HepG2 (cell line): Measurements from ENCODE around the gene ACAP3. TPM values are rescaled to one million over a fixed set of nuclear protein-coding genes. Genes with fewer than 3 reads are reported as not detected.

Experiments used
- ARID3A ChIP-seq: IDR thresholded peaks from 2 replicates; pipeline ENCODE4 v1.6.1; 2012; ENCODE audit warnings: low read depth, low read length, improper control_type of control experiment
- ATF4 ChIP-seq, 2 experiments: fragments of 450-650 bp in 1 of 2; sonication (generic) in 1 of 2; formaldehyde crosslinking; IDR thresholded peaks; 2 replicates each; pipeline versions ENCODE4 v1.5.0 to v1.8.0; 2020 to 2022; ENCODE audit warnings: mild to moderate bottlenecking in 1 of 2, missing genetic modification reagents in 1 of 2
- ELF1 ChIP-seq: sonication (generic); formaldehyde crosslinking; IDR thresholded peaks from 2 replicates; pipeline ENCODE4 v1.4.0; 2020; ENCODE audit warnings: missing genetic modification reagents
- ELF4 ChIP-seq: sonication (generic); formaldehyde crosslinking; IDR thresholded peaks from 2 replicates; pipeline ENCODE4 v1.5.0; 2020; ENCODE audit warnings: missing genetic modification reagents, mild to moderate bottlenecking, moderate library complexity, borderline replicate concordance
- KDM3A ChIP-seq: IDR thresholded peaks from 2 replicates; pipeline ENCODE4 v1.6.1; 2018; ENCODE audit warnings: low read depth, missing compliant biosample characterization
- KLF12 ChIP-seq: sonication (generic); formaldehyde crosslinking; IDR thresholded peaks from 2 replicates; pipeline ENCODE4 v1.4.0; 2020; ENCODE audit warnings: missing genetic modification reagents, borderline replicate concordance
- MAZ ChIP-seq, 2 experiments: sonication (generic) in 1 of 2; formaldehyde crosslinking in 1 of 2; IDR thresholded peaks; 2 replicates each; pipeline versions ENCODE4 v1.5.0 to v1.6.1; 2012 to 2020; ENCODE audit warnings: low read depth in 2 of 2, mild to moderate bottlenecking in 2 of 2, borderline replicate concordance in 1 of 2, improper control_type of control experiment in 1 of 2, low read length in 1 of 2, missing genetic modification reagents in 1 of 2, moderate library complexity in 1 of 2
- MED1 ChIP-seq: sonication (generic); formaldehyde crosslinking; IDR thresholded peaks from 2 replicates; pipeline ENCODE4 v1.4.0; 2020; ENCODE audit warnings: missing genetic modification reagents
- ZBTB7B ChIP-seq: sonication (generic); formaldehyde crosslinking; IDR thresholded peaks from 2 replicates; pipeline ENCODE4 v1.4.0; 2020; ENCODE audit warnings: missing genetic modification reagents
- ZNF570 ChIP-seq: sonication (generic); formaldehyde crosslinking; IDR thresholded peaks from 2 replicates; pipeline ENCODE4 v1.4.0; 2020; ENCODE audit warnings: mild to moderate bottlenecking, missing genetic modification reagents, borderline replicate concordance
- ZNF589 ChIP-seq: sonication (generic); formaldehyde crosslinking; conservative IDR thresholded peaks from 2 replicates; pipeline ENCODE4 v1.8.0; 2022; ENCODE audit warnings: mild to moderate bottlenecking, moderate library complexity, missing genetic modification reagents
- polyA plus RNA-seq, 8 experiments: library from polyadenylated mRNA; depleted of rRNA in 3 of 8; stranded (reverse) in 7 of 8; unstranded in 1 of 8; fragments of >200 nt; fragmentation: Illumina TruSeq in 4 of 8; extraction: Trizol in 4 of 8; gene quantifications; 2 replicates each; pipeline versions ENCODE4 v1.2.1 to v1.2.3, GENCODE V29; 2011 to 2016; ENCODE audit warnings: low read depth in 4 of 8, missing spikeins in 1 of 8, mixed read lengths in 1 of 8; ENCODE audit not compliant: insufficient read depth in 1 of 8
- total RNA-seq, 5 experiments: library from RNA; depleted of rRNA; stranded (reverse); fragments of >200 nt; fragmentation: Illumina TruSeq; extraction: Trizol; gene quantifications; 2 replicates each; pipeline ENCODE4 v1.2.3, GENCODE V29; 2016; ENCODE audit warnings: low read depth in 1 of 5
- TF ChIP-seq, protein P1 (sequence below): sonication (generic); formaldehyde crosslinking; IDR thresholded peaks from 2 replicates; pipeline ENCODE4 v1.5.0; 2020; ENCODE audit warnings: missing genetic modification reagents, mild to moderate bottlenecking, borderline replicate concordance
- TF ChIP-seq, protein P2 (sequence below): sonication (generic); formaldehyde crosslinking; IDR thresholded peaks from 2 replicates; pipeline ENCODE4 v1.4.0; 2020; ENCODE audit warnings: missing genetic modification reagents
- TF ChIP-seq, protein P3 (sequence below): sonication (generic); formaldehyde crosslinking; IDR thresholded peaks from 2 replicates; pipeline ENCODE4 v1.5.0; 2020; ENCODE audit warnings: mild to moderate bottlenecking, missing genetic modification reagents
- TF ChIP-seq, protein P4 (sequence below): sonication (generic); formaldehyde crosslinking; IDR thresholded peaks from 2 replicates; pipeline ENCODE4 v1.8.0; 2022; ENCODE audit warnings: low read depth, missing genetic modification reagents

The ACAP3 gene
- total and polyA plus RNA-seq, 2 of the 13 experiments (the other 11 are each of a cell fraction or from before 2014, with no cell fraction given): 29.4 to 50.8 TPM

- TF ChIP-seq, protein P1, sequence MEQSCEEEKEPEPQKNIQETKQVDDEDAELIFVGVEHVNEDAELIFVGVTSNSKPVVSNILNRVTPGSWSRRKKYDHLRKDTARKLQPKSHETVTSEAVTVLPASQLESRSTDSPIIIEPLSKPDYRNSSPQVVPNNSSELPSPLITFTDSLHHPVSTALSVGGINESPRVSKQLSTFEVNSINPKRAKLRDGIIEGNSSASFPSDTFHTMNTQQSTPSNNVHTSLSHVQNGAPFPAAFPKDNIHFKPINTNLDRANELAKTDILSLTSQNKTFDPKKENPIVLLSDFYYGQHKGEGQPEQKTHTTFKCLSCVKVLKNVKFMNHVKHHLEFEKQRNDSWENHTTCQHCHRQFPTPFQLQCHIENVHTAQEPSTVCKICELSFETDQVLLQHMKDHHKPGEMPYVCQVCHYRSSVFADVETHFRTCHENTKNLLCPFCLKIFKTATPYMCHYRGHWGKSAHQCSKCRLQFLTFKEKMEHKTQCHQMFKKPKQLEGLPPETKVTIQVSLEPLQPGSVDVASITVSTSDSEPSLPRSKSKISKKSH: peak; percentile 20; the same call in 1 of the 2 replicates
- TF ChIP-seq MAZ (IDR thresholded peaks at IDR 0.05; ENCODE audit: borderline replicate concordance, low read depth, low read length) (peak; percentile 70; the same call in 1 of the 2 replicates), MAZ (CRISPR knock-in tag; IDR thresholded peaks at IDR 0.05; ENCODE audit: low read depth) (peak; percentile 88), MED1 (peak; percentile 61), KLF12 (CRISPR knock-in tag) (peak; percentile 34; the same call in 1 of the 2 replicates), ATF4 (CRISPR knock-in tag; IDR thresholded peaks at IDR 0.05) (peak in 1 of 2 experiments; percentile 60; a peak in 1 of 4 replicates), KDM3A (CRISPR knock-in tag) (no peak), ZNF589 (CRISPR knock-in tag) (peak; percentile 79), ZNF570 (CRISPR knock-in tag) (no peak), ELF4 (CRISPR knock-in tag) (0 out of 2 replicates have a peak, but pooled peaks have one; percentile 24), ARID3A (no peak), ZBTB7B (peak; percentile 45; the same call in 1 of the 2 replicates), ELF1 (CRISPR knock-in tag) (peak; percentile 75)
- TF ChIP-seq, protein P2, sequence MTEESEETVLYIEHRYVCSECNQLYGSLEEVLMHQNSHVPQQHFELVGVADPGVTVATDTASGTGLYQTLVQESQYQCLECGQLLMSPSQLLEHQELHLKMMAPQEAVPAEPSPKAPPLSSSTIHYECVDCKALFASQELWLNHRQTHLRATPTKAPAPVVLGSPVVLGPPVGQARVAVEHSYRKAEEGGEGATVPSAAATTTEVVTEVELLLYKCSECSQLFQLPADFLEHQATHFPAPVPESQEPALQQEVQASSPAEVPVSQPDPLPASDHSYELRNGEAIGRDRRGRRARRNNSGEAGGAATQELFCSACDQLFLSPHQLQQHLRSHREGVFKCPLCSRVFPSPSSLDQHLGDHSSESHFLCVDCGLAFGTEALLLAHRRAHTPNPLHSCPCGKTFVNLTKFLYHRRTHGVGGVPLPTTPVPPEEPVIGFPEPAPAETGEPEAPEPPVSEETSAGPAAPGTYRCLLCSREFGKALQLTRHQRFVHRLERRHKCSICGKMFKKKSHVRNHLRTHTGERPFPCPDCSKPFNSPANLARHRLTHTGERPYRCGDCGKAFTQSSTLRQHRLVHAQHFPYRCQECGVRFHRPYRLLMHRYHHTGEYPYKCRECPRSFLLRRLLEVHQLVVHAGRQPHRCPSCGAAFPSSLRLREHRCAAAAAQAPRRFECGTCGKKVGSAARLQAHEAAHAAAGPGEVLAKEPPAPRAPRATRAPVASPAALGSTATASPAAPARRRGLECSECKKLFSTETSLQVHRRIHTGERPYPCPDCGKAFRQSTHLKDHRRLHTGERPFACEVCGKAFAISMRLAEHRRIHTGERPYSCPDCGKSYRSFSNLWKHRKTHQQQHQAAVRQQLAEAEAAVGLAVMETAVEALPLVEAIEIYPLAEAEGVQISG (CRISPR knock-in tag): peak; percentile 86
- TF ChIP-seq, protein P3, sequence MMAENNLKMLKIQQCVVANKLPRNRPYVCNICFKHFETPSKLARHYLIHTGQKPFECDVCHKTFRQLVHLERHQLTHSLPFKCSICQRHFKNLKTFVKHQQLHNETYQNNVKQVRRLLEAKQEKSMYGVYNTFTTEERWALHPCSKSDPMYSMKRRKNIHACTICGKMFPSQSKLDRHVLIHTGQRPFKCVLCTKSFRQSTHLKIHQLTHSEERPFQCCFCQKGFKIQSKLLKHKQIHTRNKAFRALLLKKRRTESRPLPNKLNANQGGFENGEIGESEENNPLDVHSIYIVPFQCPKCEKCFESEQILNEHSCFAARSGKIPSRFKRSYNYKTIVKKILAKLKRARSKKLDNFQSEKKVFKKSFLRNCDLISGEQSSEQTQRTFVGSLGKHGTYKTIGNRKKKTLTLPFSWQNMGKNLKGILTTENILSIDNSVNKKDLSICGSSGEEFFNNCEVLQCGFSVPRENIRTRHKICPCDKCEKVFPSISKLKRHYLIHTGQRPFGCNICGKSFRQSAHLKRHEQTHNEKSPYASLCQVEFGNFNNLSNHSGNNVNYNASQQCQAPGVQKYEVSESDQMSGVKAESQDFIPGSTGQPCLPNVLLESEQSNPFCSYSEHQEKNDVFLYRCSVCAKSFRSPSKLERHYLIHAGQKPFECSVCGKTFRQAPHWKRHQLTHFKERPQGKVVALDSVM (CRISPR knock-in tag): 0 out of 2 replicates have a peak, but pooled peaks have one; percentile 23
- TF ChIP-seq, protein P4, sequence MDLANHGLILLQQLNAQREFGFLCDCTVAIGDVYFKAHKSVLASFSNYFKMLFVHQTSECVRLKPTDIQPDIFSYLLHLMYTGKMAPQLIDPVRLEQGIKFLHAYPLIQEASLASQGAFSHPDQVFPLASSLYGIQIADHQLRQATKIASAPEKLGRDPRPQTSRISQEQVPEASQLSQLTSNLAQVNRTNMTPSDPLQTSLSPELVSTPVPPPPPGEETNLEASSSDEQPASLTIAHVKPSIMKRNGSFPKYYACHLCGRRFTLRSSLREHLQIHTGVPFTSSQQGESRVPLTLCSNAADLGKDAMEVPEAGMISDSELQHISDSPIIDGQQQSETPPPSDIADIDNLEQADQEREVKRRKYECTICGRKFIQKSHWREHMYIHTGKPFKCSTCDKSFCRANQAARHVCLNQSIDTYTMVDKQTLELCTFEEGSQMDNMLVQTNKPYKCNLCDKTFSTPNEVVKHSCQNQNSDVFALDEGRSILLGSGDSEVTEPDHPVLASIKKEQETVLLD (CRISPR knock-in tag): peak; percentile 97
Measured at GRCh38 chr1:1307923-1308755, at the start of gene ACAP3, which contains the start of gene PUSL1 (continued).
